ENCODE data around the gene CLIC5. TPM values are rescaled to one million over a fixed set of nuclear protein-coding genes. Genes with fewer than 3 reads are reported as not detected.

Gene CLIC5
- total RNA-seq, 2 experiments from 2014 or later, result 0.03 to 0.08 TPM

- Histone ChIP-seq H2AFZ (ENCODE audit: low read length) (no peak overlapping the region), H3K36me3 (ENCODE audit: insufficient read depth, low read length) (no peaks in the 10 kb centered on the region), H3K27ac (ENCODE audit: low read depth, low read length, poor library complexity, severe bottlenecking) (no peak overlapping the region), H3K9me2 (ENCODE audit: insufficient read depth, low read length) (no peaks in the 10 kb centered on the region), H3K4me3 (ENCODE audit: low read depth, low read length, poor library complexity, severe bottlenecking) (no peak overlapping the region), H3K9me3 (ENCODE audit: low read length) (no peaks in the 10 kb centered on the region), H3K4me1 (ENCODE audit: insufficient read depth, low read length, poor library complexity, severe bottlenecking) (no peaks in the 10 kb centered on the region), H3K79me2 (ENCODE audit: insufficient read depth, low read depth, low read length) (no peaks in the 10 kb centered on the region), H4K20me1 (ENCODE audit: insufficient read depth, low read length) (no peaks in the 10 kb centered on the region), H3K4me2 (ENCODE audit: low read length) (no peak overlapping the region)
- TF ChIP-seq CTCF (conservative IDR thresholded peaks at IDR 0.05; ENCODE audit: low read length) (no peak), EZH2phosphoT487 (IDR thresholded peaks at IDR 0.05; ENCODE audit: borderline replicate concordance, low read depth, low read length) (no peak)
- POLR2A ChIA-PET, result interaction anchor here (1.0 kb wide), 1 partner anchor 11 kb away, joined by 3 read pairs; no protein-coding TSS in a partner anchor
- DNase-seq (ENCODE audit: low spot score), result no peak
- intact Hi-C loops (cut with micrococcal nuclease; ENCODE audit: unreplicated experiment), result no loop called here
- no TSS peak for BruUV-seq (replicated peaks)
- CTCF ChIA-PET (ENCODE audit: unreplicated experiment), result no interaction called here
Observed at GRCh38 chr6:46022106-46022948, 6.7 kb upstream of the CLIC5 start.

- CTCF ChIA-PET (ENCODE audit: unreplicated experiment), result no interaction called here
Observed at GRCh38 chr6:46017726-46018125, 2.1 kb upstream of the CLIC5 start.

More at GRCh38 chr6:46017726-46018125, 2.1 kb upstream of the CLIC5 start:
- no peak for DNase-seq (ENCODE audit: low spot score)
- POLR2A ChIA-PET, result no interaction called here
- TF ChIP-seq EZH2phosphoT487 (IDR thresholded peaks at IDR 0.05; ENCODE audit: borderline replicate concordance, low read depth, low read length) (no peak), CTCF (conservative IDR thresholded peaks at IDR 0.05; ENCODE audit: low read length) (no peak)
- intact Hi-C loops (cut with micrococcal nuclease; ENCODE audit: unreplicated experiment), result no loop called here
- no peaks in the 10 kb centered on the region for H3K79me2 ChIP-seq (ENCODE audit: insufficient read depth, low read depth, low read length)
- H3K4me3 ChIP-seq (ENCODE audit: low read depth, low read length, poor library complexity, severe bottlenecking), result no peak overlapping the region
- H3K36me3 ChIP-seq (ENCODE audit: insufficient read depth, low read length), result no peaks in the 10 kb centered on the region
- no peaks in the 10 kb centered on the region for H3K9me3 ChIP-seq (ENCODE audit: low read length)
- H3K4me2 ChIP-seq (ENCODE audit: low read length), result no peak overlapping the region
- no peaks in the 10 kb centered on the region for H3K9me2 ChIP-seq (ENCODE audit: insufficient read depth, low read length)
- H3K27ac ChIP-seq (ENCODE audit: low read depth, low read length, poor library complexity, severe bottlenecking), result no peak overlapping the region
- no peaks in the 10 kb centered on the region for H4K20me1 ChIP-seq (ENCODE audit: insufficient read depth, low read length)
- no TSS peak for BruUV-seq (replicated peaks)
- no peaks in the 10 kb centered on the region for H3K4me1 ChIP-seq (ENCODE audit: insufficient read depth, low read length, poor library complexity, severe bottlenecking)
- H2AFZ ChIP-seq (ENCODE audit: low read length), result no peak overlapping the region
